Hepatocyte (in vitro differentiated cells): ENCODE data around the gene HTR6. TPM values are rescaled to one million over a fixed set of nuclear protein-coding genes. Genes with fewer than 3 reads are reported as not detected.

Experiments
- DNase-seq: peaks from one replicate; pipeline ENCODE4 v3.0.0-alpha.2; 2016; ENCODE audit warnings: low spot score
- H2AFZ ChIP-seq: fragments of 200-600 bp; sonication (generic); 2 replicates; pipeline ENCODE4 v1.6.0; 2016; ENCODE audit warnings: antibody characterized with exemption, mild to moderate bottlenecking
- H3K27ac ChIP-seq: fragments of 200-600 bp; sonication (generic); 2 replicates; pipeline ENCODE4 v1.5.1; 2016; ENCODE audit warnings: mild to moderate bottlenecking
- H3K27me3 ChIP-seq: fragments of 200-600 bp; sonication (generic); 2 replicates; pipeline ENCODE4 v1.6.1; 2016
- H3K36me3 ChIP-seq: fragments of 200-600 bp; sonication (generic); replicated peaks from 2 replicates; pipeline ENCODE4 v1.5.1; 2016; ENCODE audit warnings: low read depth; ENCODE audit not compliant: insufficient read depth
- H3K4me1 ChIP-seq: fragments of 200-600 bp; sonication (generic); 2 replicates; pipeline ENCODE4 v1.5.1; 2016; ENCODE audit warnings: mild to moderate bottlenecking, moderate library complexity; ENCODE audit not compliant: insufficient read depth
- H3K4me2 ChIP-seq: fragments of 200-600 bp; sonication (generic); 2 replicates; pipeline ENCODE4 v1.6.0; 2016
- H3K4me3 ChIP-seq: fragments of 200-600 bp; sonication (generic); 2 replicates; pipeline ENCODE4 v1.5.1; 2016; ENCODE audit warnings: mild to moderate bottlenecking
- H3K79me2 ChIP-seq: fragments of 200-600 bp; sonication (generic); 2 replicates; pipeline ENCODE4 v1.6.0; 2017; ENCODE audit warnings: mild to moderate bottlenecking
- H3K9me2 ChIP-seq: fragments of 200-600 bp; sonication (generic); replicated peaks from 2 replicates; pipeline ENCODE4 v1.6.0; 2017; ENCODE audit warnings: mild to moderate bottlenecking; ENCODE audit not compliant: insufficient read depth
- H3K9me3 ChIP-seq: fragments of 200-600 bp; sonication (generic); 2 replicates; pipeline ENCODE4 v1.5.1; 2016; ENCODE audit warnings: low read depth, mild to moderate bottlenecking
- H4K20me1 ChIP-seq: fragments of 200-600 bp; sonication (generic); 2 replicates; pipeline ENCODE4 v1.6.0; 2016; ENCODE audit warnings: mild to moderate bottlenecking; ENCODE audit not compliant: insufficient read depth, poor library complexity, severe bottlenecking
- CTCF ChIP-seq: fragments of 200-600 bp; sonication (generic); IDR thresholded peaks from 2 replicates; pipeline ENCODE4 v1.5.1; 2016; ENCODE audit warnings: antibody characterized with exemption, mild to moderate bottlenecking; ENCODE audit not compliant: poor library complexity
- EZH2 ChIP-seq: fragments of 200-600 bp; sonication (generic); IDR thresholded peaks from 2 replicates; pipeline ENCODE4 v1.6.1; 2016; ENCODE audit warnings: antibody characterized with exemption, mild to moderate bottlenecking, borderline replicate concordance
- EZH2phosphoT487 ChIP-seq: fragments of 200-600 bp; sonication (generic); IDR thresholded peaks from one replicate; pipeline ENCODE4 v1.6.1; 2018; ENCODE audit warnings: antibody characterized with exemption, mild to moderate bottlenecking, low read depth, moderate library complexity; ENCODE audit not compliant: unreplicated experiment, severe bottlenecking
- WGBS: methylation state at CpG from one replicate; pipeline ENCODE4 v1.1.6; 2016; ENCODE audit warnings: low lambda C conversion rate; ENCODE audit errors: missing lambda C conversion rate; 5-methylcytosine and 5-hydroxymethylcytosine counted together
- polyA plus RNA-seq: library from polyadenylated mRNA; unstranded; fragments of >200 nt; fragmentation: Nextera tagmentation; extraction: Ambion mirVana; gene quantifications from 2 replicates; pipeline ENCODE4 v1.2.1, GENCODE V29; 2016
- total RNA-seq: library from RNA; depleted of rRNA; stranded (reverse); fragments of >200 nt; gene quantifications from 2 replicates; pipeline ENCODE4 v1.2.3, GENCODE V29; 2014

HTR6 gene
- total and polyA plus RNA-seq, 2 experiments from 2014 or later = not detected

- 81% methylated on average over 7 of the region's 7 CpGs for WGBS
- no peaks in the 10 kb centered on the region for H3K36me3 ChIP-seq
Measured at GRCh38 chr1:19690342-19690741, 25.7 kb downstream of the HTR6 start.

GRCh38 chr1:19694298-19694697 is 29.6 kb downstream of the HTR6 start:
- no peak overlapping the region for H3K4me3 ChIP-seq
- 88% methylated on average over 14 of the region's 14 CpGs for WGBS
- H3K36me3 ChIP-seq = no peaks in the 10 kb centered on the region
- no peaks in the 10 kb centered on the region for H3K27me3 ChIP-seq
- TF ChIP-seq EZH2phosphoT487 = no peak
- TF ChIP-seq EZH2 = no peak
- TF ChIP-seq CTCF = no peak
- H3K79me2 ChIP-seq = no peaks in the 10 kb centered on the region
- H3K27ac ChIP-seq = no peak overlapping the region
- no peak overlapping the region for H3K4me2 ChIP-seq
- no peaks in the 10 kb centered on the region for H3K9me2 ChIP-seq
- H2AFZ ChIP-seq = no peak overlapping the region
- H3K4me1 ChIP-seq = no peaks in the 10 kb centered on the region
- H3K9me3 ChIP-seq = no peaks in the 10 kb centered on the region
- no peak for DNase-seq
- no peaks in the 10 kb centered on the region for H4K20me1 ChIP-seq

More at GRCh38 chr1:19690342-19690741, 25.7 kb downstream of the HTR6 start:
- H3K79me2 ChIP-seq = no peaks in the 10 kb centered on the region
- no peak overlapping the region for H3K4me2 ChIP-seq
- no peaks in the 10 kb centered on the region for H3K9me3 ChIP-seq
- no peaks in the 10 kb centered on the region for H3K9me2 ChIP-seq
- no peaks in the 10 kb centered on the region for H3K4me1 ChIP-seq
- no peaks in the 10 kb centered on the region for H4K20me1 ChIP-seq
- TF ChIP-seq EZH2 (no peak), EZH2phosphoT487 (no peak), CTCF (no peak)
- no peak overlapping the region for H2AFZ ChIP-seq
- H3K4me3 ChIP-seq = no peak overlapping the region
- H3K27ac ChIP-seq = no peak overlapping the region
- H3K27me3 ChIP-seq = no peaks in the 10 kb centered on the region
- no peak for DNase-seq

GRCh38 chr1:19695772-19696171 is 31.1 kb downstream of the HTR6 start:
- TF ChIP-seq EZH2 (no peak), EZH2phosphoT487 (no peak)
- Histone ChIP-seq H3K79me2 (no peaks in the 10 kb centered on the region), H2AFZ (no peak overlapping the region), H3K4me2 (no peak overlapping the region), H3K27ac (no peak overlapping the region), H3K36me3 (no peaks in the 10 kb centered on the region), H3K9me3 (no peaks in the 10 kb centered on the region), H3K27me3 (no peaks in the 10 kb centered on the region), H3K4me1 (no peaks in the 10 kb centered on the region), H4K20me1 (no peaks in the 10 kb centered on the region), H3K9me2 (no peaks in the 10 kb centered on the region), H3K4me3 (no peak overlapping the region)
- DNase-seq = no peak
- 87% methylated on average over 7 of the region's 7 CpGs for WGBS

GRCh38 chr1:19696820-19697219 is 32.1 kb downstream of the HTR6 start:
- 99% methylated on average over 8 of the region's 8 CpGs for WGBS
- Histone ChIP-seq H3K9me3 (no peaks in the 10 kb centered on the region), H3K4me2 (no peak overlapping the region), H3K27ac (no peak overlapping the region), H4K20me1 (no peaks in the 10 kb centered on the region), H2AFZ (no peak overlapping the region), H3K4me3 (no peak overlapping the region), H3K4me1 (no peaks in the 10 kb centered on the region), H3K9me2 (no peaks in the 10 kb centered on the region), H3K79me2 (no peaks in the 10 kb centered on the region), H3K36me3 (no peaks in the 10 kb centered on the region), H3K27me3 (no peaks in the 10 kb centered on the region)
- no peak for DNase-seq
- TF ChIP-seq EZH2 = no peak
- TF ChIP-seq EZH2phosphoT487 = no peak
- TF ChIP-seq CTCF = no peak
